A673 (cell line): ENCODE data around the gene LMAN2.

ENCODE experiments used
- CTCF ChIP-seq: fragments of 300-800, 200-600 bp; sonication (generic); conservative IDR thresholded peaks from 2 replicates; pipeline ENCODE4 v1.5.1; 2017; ENCODE audit warnings: low read depth, mild to moderate bottlenecking, antibody characterized with exemption, low read length, moderate library complexity, mixed read lengths
- EZH2 ChIP-seq: fragments of 200-600 bp; sonication (generic); IDR thresholded peaks from 2 replicates; pipeline ENCODE4 v1.6.1; 2017; ENCODE audit warnings: borderline replicate concordance, low read depth, mild to moderate bottlenecking, mixed read lengths, antibody characterized with exemption, low read length; ENCODE audit not compliant: poor library complexity, severe bottlenecking

- no peak for TF ChIP-seq CTCF
- no peak for TF ChIP-seq EZH2
Measured at GRCh38 chr5:177344891-177345290, 6.6 kb downstream of the LMAN2 start.
